ENCODE measurements around the gene DIPK1B.

The DIPK1B gene

GRCh38 chr9:136693135-136693489 is 19.3 kb upstream of the DIPK1B start:
- Histone ChIP-seq H3K36me3 (ENCODE audit: control insufficient read depth in 1 of 2, insufficient read depth in 2 of 2, low read length in 2 of 2) (no peaks in the 10 kb centered on the region), H3K4me3 (ENCODE audit: low read depth in 1 of 2, low read length in 2 of 2) (peak overlapping the region; percentile 33 to 40), H3K27ac (ENCODE audit: low read depth, low read length) (peak overlapping the region; percentile 65), H3K4me1 (ENCODE audit: control insufficient read depth in 1 of 2, insufficient read depth in 2 of 2, low read length in 2 of 2) (peaks cover 50 to 61% of the 10 kb centered on the region in 2 donors), H3K27me3 (ENCODE audit: control insufficient read depth in 1 of 2, insufficient read depth in 2 of 2, low read length in 2 of 2) (no peaks in the 10 kb centered on the region), H3K9ac (ENCODE audit: low read depth in 1 of 2, low read length in 2 of 2) (peak overlapping the region; percentile 57 to 63), H3K9me3 (ENCODE audit: control insufficient read depth in 1 of 2, low read length in 2 of 2) (no peaks in the 10 kb centered on the region)

DNA sequence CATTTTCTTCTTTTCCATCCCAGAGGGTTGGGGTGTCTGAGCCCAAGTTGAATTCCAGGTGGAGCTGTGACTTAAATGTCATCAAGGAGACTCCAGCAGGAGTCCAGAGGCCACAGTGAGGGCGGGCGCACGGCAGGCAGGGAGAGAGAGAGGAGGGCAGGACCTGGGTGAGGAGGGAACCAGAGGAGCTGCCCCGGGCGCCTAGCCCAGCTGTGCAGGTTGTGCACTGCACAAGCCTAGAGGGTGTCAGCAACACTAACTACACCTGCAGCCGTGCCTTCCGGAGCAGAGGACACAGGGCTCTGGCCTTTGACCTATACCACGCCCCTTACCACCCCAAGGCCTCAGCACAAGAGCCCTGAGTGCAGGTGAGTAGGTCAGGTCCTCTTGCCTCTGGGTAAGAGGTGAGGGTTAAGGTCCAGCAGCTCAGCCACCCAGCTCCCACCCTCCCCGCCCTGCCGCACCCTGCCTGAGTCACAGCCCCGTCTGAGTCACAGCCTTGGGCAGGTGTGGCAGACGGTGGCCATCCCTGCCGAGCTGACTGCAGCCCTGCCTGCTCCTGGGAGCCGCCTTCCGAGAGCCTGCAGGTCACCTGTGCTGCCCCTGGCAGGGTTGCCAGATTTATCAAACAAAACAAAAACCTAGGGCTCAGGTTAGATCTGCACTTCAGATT is 18.7 kb upstream of the DIPK1B start:
- H3K27ac ChIP-seq (ENCODE audit: low read depth, low read length): peak overlapping the region; percentile 66
- H3K4me3 ChIP-seq (ENCODE audit: low read depth in 1 of 2, low read length in 2 of 2): peak overlapping the region; percentile 33 to 40
- H3K27me3 ChIP-seq (ENCODE audit: control insufficient read depth in 1 of 2, insufficient read depth in 2 of 2, low read length in 2 of 2): no peaks in the 10 kb centered on the region
- no peaks in the 10 kb centered on the region for H3K9me3 ChIP-seq (ENCODE audit: control insufficient read depth in 1 of 2, low read length in 2 of 2)
- no peaks in the 10 kb centered on the region for H3K36me3 ChIP-seq (ENCODE audit: control insufficient read depth in 1 of 2, insufficient read depth in 2 of 2, low read length in 2 of 2)
- peaks cover 47 to 58% of the 10 kb centered on the region in 2 donors for H3K4me1 ChIP-seq (ENCODE audit: control insufficient read depth in 1 of 2, insufficient read depth in 2 of 2, low read length in 2 of 2)
- peak overlapping the region; percentile 61 to 63 for H3K9ac ChIP-seq (ENCODE audit: low read depth in 1 of 2, low read length in 2 of 2)

GRCh38 chr9:136694163-136694871 is 18.1 kb upstream of the DIPK1B start:
- H3K27ac ChIP-seq (ENCODE audit: low read depth, low read length): peak overlapping the region; percentile 66
- no peaks in the 10 kb centered on the region for H3K27me3 ChIP-seq (ENCODE audit: control insufficient read depth in 1 of 2, insufficient read depth in 2 of 2, low read length in 2 of 2)
- peak overlapping the region in 1 of 2 donors; percentile 29 for H3K4me3 ChIP-seq (ENCODE audit: low read depth in 1 of 2, low read length in 2 of 2)
- H3K36me3 ChIP-seq (ENCODE audit: control insufficient read depth in 1 of 2, insufficient read depth in 2 of 2, low read length in 2 of 2): no peaks in the 10 kb centered on the region
- peak overlapping the region in 1 of 2 donors; percentile 61 for H3K9ac ChIP-seq (ENCODE audit: low read depth in 1 of 2, low read length in 2 of 2)
- no peaks in the 10 kb centered on the region for H3K9me3 ChIP-seq (ENCODE audit: control insufficient read depth in 1 of 2, low read length in 2 of 2)
- peaks cover 40 to 54% of the 10 kb centered on the region in 2 donors for H3K4me1 ChIP-seq (ENCODE audit: control insufficient read depth in 1 of 2, insufficient read depth in 2 of 2, low read length in 2 of 2)

GRCh38 chr9:136694872-136695247 is 17.5 kb upstream of the DIPK1B start:
- Histone ChIP-seq H3K9me3 (ENCODE audit: control insufficient read depth in 1 of 2, low read length in 2 of 2) (no peaks in the 10 kb centered on the region), H3K36me3 (ENCODE audit: control insufficient read depth in 1 of 2, insufficient read depth in 2 of 2, low read length in 2 of 2) (no peaks in the 10 kb centered on the region), H3K27me3 (ENCODE audit: control insufficient read depth in 1 of 2, insufficient read depth in 2 of 2, low read length in 2 of 2) (no peaks in the 10 kb centered on the region), H3K27ac (ENCODE audit: low read depth, low read length) (peak overlapping the region; percentile 20), H3K4me1 (ENCODE audit: control insufficient read depth in 1 of 2, insufficient read depth in 2 of 2, low read length in 2 of 2) (peaks cover 39 to 52% of the 10 kb centered on the region in 2 donors), H3K9ac (ENCODE audit: low read depth in 1 of 2, low read length in 2 of 2) (no peak overlapping the region), H3K4me3 (ENCODE audit: low read depth in 1 of 2, low read length in 2 of 2) (no peak overlapping the region)

- Histone ChIP-seq H3K4me3 (ENCODE audit: low read depth in 1 of 2, low read length in 2 of 2) (no peak overlapping the region), H3K27ac (ENCODE audit: low read depth, low read length) (peak overlapping the region; percentile 88), H3K27me3 (ENCODE audit: control insufficient read depth in 1 of 2, insufficient read depth in 2 of 2, low read length in 2 of 2) (peaks cover 0 to 4% of the 10 kb centered on the region in 2 donors), H3K36me3 (ENCODE audit: control insufficient read depth in 1 of 2, insufficient read depth in 2 of 2, low read length in 2 of 2) (no peaks in the 10 kb centered on the region), H3K4me1 (ENCODE audit: control insufficient read depth in 1 of 2, insufficient read depth in 2 of 2, low read length in 2 of 2) (peaks cover 39 to 54% of the 10 kb centered on the region in 2 donors), H3K9ac (ENCODE audit: low read depth in 1 of 2, low read length in 2 of 2) (peak overlapping the region; percentile 10 to 38), H3K9me3 (ENCODE audit: control insufficient read depth in 1 of 2, low read length in 2 of 2) (no peaks in the 10 kb centered on the region)
These were observed 16.9 kb upstream of the DIPK1B start for GRCh38 chr9:136695435-136695895.

- H3K4me3 ChIP-seq (ENCODE audit: low read depth in 1 of 2, low read length in 2 of 2): no peak overlapping the region
- no peaks in the 10 kb centered on the region for H3K36me3 ChIP-seq (ENCODE audit: control insufficient read depth in 1 of 2, insufficient read depth in 2 of 2, low read length in 2 of 2)
- H3K4me1 ChIP-seq (ENCODE audit: control insufficient read depth in 1 of 2, insufficient read depth in 2 of 2, low read length in 2 of 2): peaks cover 39 to 59% of the 10 kb centered on the region in 2 donors
- H3K9ac ChIP-seq (ENCODE audit: low read depth in 1 of 2, low read length in 2 of 2): peak overlapping the region; percentile 10 to 38
- peak overlapping the region; percentile 88 for H3K27ac ChIP-seq (ENCODE audit: low read depth, low read length)
- no peaks in the 10 kb centered on the region for H3K9me3 ChIP-seq (ENCODE audit: control insufficient read depth in 1 of 2, low read length in 2 of 2)
- peaks cover 2 to 5% of the 10 kb centered on the region in 2 donors for H3K27me3 ChIP-seq (ENCODE audit: control insufficient read depth in 1 of 2, insufficient read depth in 2 of 2, low read length in 2 of 2)
These were observed 16.4 kb upstream of the DIPK1B start for GRCh38 chr9:136695955-136696354.

GRCh38 chr9:136696502-136696901 is 15.9 kb upstream of the DIPK1B start:
- peaks cover 7% of the 10 kb centered on the region in 2 donors for H3K27me3 ChIP-seq (ENCODE audit: control insufficient read depth in 1 of 2, insufficient read depth in 2 of 2, low read length in 2 of 2)
- H3K9me3 ChIP-seq (ENCODE audit: control insufficient read depth in 1 of 2, low read length in 2 of 2): no peaks in the 10 kb centered on the region
- H3K4me1 ChIP-seq (ENCODE audit: control insufficient read depth in 1 of 2, insufficient read depth in 2 of 2, low read length in 2 of 2): peaks cover 39 to 64% of the 10 kb centered on the region in 2 donors
- H3K4me3 ChIP-seq (ENCODE audit: low read depth in 1 of 2, low read length in 2 of 2): no peak overlapping the region
- H3K27ac ChIP-seq (ENCODE audit: low read depth, low read length): peak overlapping the region; percentile 88
- no peaks in the 10 kb centered on the region for H3K36me3 ChIP-seq (ENCODE audit: control insufficient read depth in 1 of 2, insufficient read depth in 2 of 2, low read length in 2 of 2)
- H3K9ac ChIP-seq (ENCODE audit: low read depth in 1 of 2, low read length in 2 of 2): peak overlapping the region; percentile 10 to 38

DNA sequence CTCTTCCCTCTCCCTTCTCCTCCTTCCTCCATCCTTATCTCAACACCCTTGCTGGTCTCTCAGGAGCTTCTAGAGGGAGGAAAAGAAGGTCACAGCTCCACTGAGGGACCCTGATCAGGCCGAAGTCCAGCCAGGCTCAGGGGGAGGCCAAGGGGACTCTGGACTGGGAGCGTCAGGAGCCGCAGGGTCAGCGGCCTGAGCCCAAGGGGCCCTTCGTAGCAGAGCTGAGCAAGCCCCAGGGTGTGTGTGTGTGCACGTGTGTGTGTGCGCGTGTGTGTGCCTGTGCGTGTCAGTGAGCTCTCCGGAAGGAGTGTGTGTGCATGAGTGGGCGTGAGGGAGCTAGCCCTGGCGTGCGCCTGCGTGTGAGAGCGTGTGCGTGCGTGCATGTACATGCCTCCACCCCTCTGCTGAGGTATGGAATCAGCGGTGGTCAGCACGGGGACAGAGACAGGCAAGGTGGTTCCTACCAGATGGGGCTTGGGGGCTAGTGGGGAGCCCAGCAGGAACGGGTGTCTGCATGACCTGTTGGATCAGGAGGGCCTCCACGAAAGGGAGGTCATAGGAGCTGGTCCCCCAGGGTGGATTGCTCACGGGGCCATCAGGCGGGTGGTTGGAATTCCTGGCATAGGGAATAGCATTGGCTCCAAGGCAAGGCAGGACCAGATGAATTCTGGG is 15.1 kb upstream of the DIPK1B start:
- H3K27ac ChIP-seq (ENCODE audit: low read depth, low read length): peak overlapping the region; percentile 77
- H3K9ac ChIP-seq (ENCODE audit: low read depth in 1 of 2, low read length in 2 of 2): peak overlapping the region; percentile 54 to 63
- H3K4me1 ChIP-seq (ENCODE audit: control insufficient read depth in 1 of 2, insufficient read depth in 2 of 2, low read length in 2 of 2): peaks cover 39 to 66% of the 10 kb centered on the region in 2 donors
- H3K27me3 ChIP-seq (ENCODE audit: control insufficient read depth in 1 of 2, insufficient read depth in 2 of 2, low read length in 2 of 2): peaks cover 10% of the 10 kb centered on the region in 2 donors
- no peaks in the 10 kb centered on the region for H3K36me3 ChIP-seq (ENCODE audit: control insufficient read depth in 1 of 2, insufficient read depth in 2 of 2, low read length in 2 of 2)
- H3K9me3 ChIP-seq (ENCODE audit: control insufficient read depth in 1 of 2, low read length in 2 of 2): no peaks in the 10 kb centered on the region
- H3K4me3 ChIP-seq (ENCODE audit: low read depth in 1 of 2, low read length in 2 of 2): peak overlapping the region; percentile 57 to 58

DNA sequence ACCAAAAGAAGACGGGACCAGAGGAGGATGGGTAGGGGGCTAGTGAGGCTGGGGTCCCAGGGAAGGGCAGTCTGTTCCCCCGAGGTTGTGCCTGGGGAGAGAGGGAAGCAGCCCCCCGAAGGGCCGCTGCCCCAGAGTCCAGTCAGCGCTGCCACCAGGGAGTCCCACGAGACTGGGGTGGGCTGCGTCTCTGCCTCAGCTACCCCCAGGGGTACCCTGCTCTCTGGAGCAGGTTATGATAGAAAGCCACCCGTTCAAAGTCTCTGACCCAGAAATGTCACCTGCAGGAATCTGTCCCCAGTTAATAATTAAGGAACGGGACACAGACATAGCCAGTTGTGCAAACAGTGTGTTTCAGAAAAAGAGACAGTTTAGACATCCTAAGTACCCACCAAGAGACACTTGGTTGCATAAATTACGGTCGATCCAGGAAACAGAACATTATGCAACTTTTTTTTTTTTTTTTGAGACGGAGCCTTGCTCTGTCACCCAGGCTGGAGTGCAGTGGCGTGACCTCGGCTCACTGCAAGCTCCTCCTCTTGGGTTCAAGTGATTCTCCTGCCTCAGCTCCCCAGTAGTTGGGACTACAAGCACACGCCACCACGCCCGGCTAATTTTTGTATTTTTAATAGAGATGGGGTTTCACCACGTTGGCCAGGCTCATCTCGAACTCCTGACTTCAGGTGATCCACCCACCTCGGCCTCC is 14.4 kb upstream of the DIPK1B start:
- H3K27me3 ChIP-seq (ENCODE audit: control insufficient read depth in 1 of 2, insufficient read depth in 2 of 2, low read length in 2 of 2): peaks cover 10% of the 10 kb centered on the region in 2 donors
- peak overlapping the region; percentile 50 for H3K27ac ChIP-seq (ENCODE audit: low read depth, low read length)
- peak overlapping the region; percentile 54 to 63 for H3K9ac ChIP-seq (ENCODE audit: low read depth in 1 of 2, low read length in 2 of 2)
- no peaks in the 10 kb centered on the region for H3K36me3 ChIP-seq (ENCODE audit: control insufficient read depth in 1 of 2, insufficient read depth in 2 of 2, low read length in 2 of 2)
- H3K9me3 ChIP-seq (ENCODE audit: control insufficient read depth in 1 of 2, low read length in 2 of 2): no peaks in the 10 kb centered on the region
- H3K4me3 ChIP-seq (ENCODE audit: low read depth in 1 of 2, low read length in 2 of 2): peak overlapping the region; percentile 57 to 58
- peaks cover 33 to 59% of the 10 kb centered on the region in 2 donors for H3K4me1 ChIP-seq (ENCODE audit: control insufficient read depth in 1 of 2, insufficient read depth in 2 of 2, low read length in 2 of 2)
